ENCODE data around the gene POLR3E.

GRCh38 chr16:22307838-22308237, 10.6 kb downstream of the POLR3E start:
- TF ChIP-seq POLR2AphosphoS5 (IDR thresholded peaks at IDR 0.05; ENCODE audit: low read depth, low read length): no peak
- no peak for TF ChIP-seq POLR2A (IDR thresholded peaks at IDR 0.05; ENCODE audit: low read depth, low read length)
